SK-N-SH treated with all-trans-retinoic acid at 6 μM for 48 hours (cell line): Measurements from ENCODE around the gene CEP78.

ENCODE experiments used
- ATAC-seq: fragments of 200-7000 bp; cut with Tn5 transposase; 3 replicates; pipeline ENCODE4 v1.9.1; 2020; ENCODE audit warnings: mild to moderate bottlenecking, moderate library complexity
- BACH2 ChIP-seq: fragments of 250-450 bp; sonication (Bioruptor Pico); IDR thresholded peaks from 2 replicates; pipeline ENCODE4 v1.9.0; 2021; ENCODE audit warnings: mild to moderate bottlenecking, borderline replicate concordance
- CSDC2 ChIP-seq: fragments of 250-450 bp; sonication (Bioruptor Pico); IDR thresholded peaks from 2 replicates; pipeline ENCODE4 v1.5.0; 2020; ENCODE audit warnings: mild to moderate bottlenecking, moderate library complexity
- ESRRG ChIP-seq: fragments of 250-450 bp; sonication (Bioruptor Pico); IDR thresholded peaks from 2 replicates; pipeline ENCODE4 v1.6.1; 2021; ENCODE audit warnings: mild to moderate bottlenecking
- GLIS3 ChIP-seq: fragments of 250-450 bp; sonication (Bioruptor Pico); IDR thresholded peaks from 2 replicates; pipeline ENCODE4 v1.5.0; 2020; ENCODE audit warnings: mild to moderate bottlenecking, moderate library complexity
- ISL1 ChIP-seq: fragments of 250-450 bp; sonication (Bioruptor Pico); IDR thresholded peaks from 2 replicates; pipeline ENCODE4 v2.1.2; 2022; ENCODE audit warnings: mild to moderate bottlenecking, moderate library complexity
- OSR1 ChIP-seq: fragments of 250-450 bp; sonication (Bioruptor Pico); IDR thresholded peaks from 2 replicates; pipeline ENCODE4 v1.8.0; 2022; ENCODE audit warnings: moderate library complexity, mild to moderate bottlenecking, inconsistent platforms
- POU6F1 ChIP-seq: fragments of 250-450 bp; sonication (Bioruptor Pico); IDR thresholded peaks from 2 replicates; pipeline ENCODE4 v1.8.0; 2021; ENCODE audit warnings: low read depth, mild to moderate bottlenecking, moderate library complexity, borderline replicate concordance
- PPARA ChIP-seq: fragments of 250-450 bp; sonication (Bioruptor Pico); IDR thresholded peaks from 2 replicates; pipeline ENCODE4 v1.5.0; 2020; ENCODE audit warnings: mild to moderate bottlenecking, borderline replicate concordance
- RARB ChIP-seq: fragments of 250-450 bp; sonication (Bioruptor Pico); IDR thresholded peaks from 2 replicates; pipeline ENCODE4 v1.8.0; 2021; ENCODE audit warnings: mild to moderate bottlenecking, moderate library complexity
- SNAI2 ChIP-seq: fragments of 250-450 bp; sonication (Bioruptor Pico); IDR thresholded peaks from 2 replicates; pipeline ENCODE4 v1.5.0; 2020; ENCODE audit warnings: mild to moderate bottlenecking, moderate library complexity
- TCF4 ChIP-seq: fragments of 250-450 bp; sonication (Bioruptor Pico); IDR thresholded peaks from 2 replicates; pipeline ENCODE4 v1.8.0; 2021; ENCODE audit warnings: mild to moderate bottlenecking, moderate library complexity, borderline replicate concordance
- TOX ChIP-seq: fragments of 250-450 bp; sonication (Bioruptor Pico); IDR thresholded peaks from 2 replicates; pipeline ENCODE4 v1.8.0; 2021; ENCODE audit warnings: mild to moderate bottlenecking, moderate library complexity, borderline replicate concordance
- TSHZ2 ChIP-seq: fragments of 250-450 bp; sonication (Bioruptor Pico); IDR thresholded peaks from 2 replicates; pipeline ENCODE4 v1.5.0; 2020; ENCODE audit warnings: mild to moderate bottlenecking, moderate library complexity
- ZC3H10 ChIP-seq: fragments of 250-450 bp; sonication (Bioruptor Pico); IDR thresholded peaks from 2 replicates; pipeline ENCODE4 v1.5.1; 2021; ENCODE audit warnings: mild to moderate bottlenecking, moderate library complexity
- ZFP3 ChIP-seq: fragments of 250-450 bp; sonication (Bioruptor Pico); IDR thresholded peaks from 2 replicates; pipeline ENCODE4 v1.5.0; 2020; ENCODE audit warnings: mild to moderate bottlenecking, moderate library complexity
- ZFP30 ChIP-seq: fragments of 450-650 bp; formaldehyde crosslinking; IDR thresholded peaks from 2 replicates; pipeline ENCODE4 v1.5.0; 2022; ENCODE audit warnings: mild to moderate bottlenecking, moderate library complexity
- ZNF565 ChIP-seq: fragments of 450-650 bp; formaldehyde crosslinking; conservative IDR thresholded peaks from 2 replicates; pipeline ENCODE4 v1.5.0; 2020; ENCODE audit warnings: low read depth, mild to moderate bottlenecking, moderate library complexity
- ZNF70 ChIP-seq: fragments of 450-650 bp; formaldehyde crosslinking; IDR thresholded peaks from 2 replicates; pipeline ENCODE4 v1.5.0; 2020; ENCODE audit warnings: mild to moderate bottlenecking, moderate library complexity
- ZNF8 ChIP-seq: fragments of 450-650 bp; formaldehyde crosslinking; IDR thresholded peaks from 2 replicates; pipeline ENCODE4 v1.5.0; 2020; ENCODE audit warnings: mild to moderate bottlenecking, moderate library complexity
- TF ChIP-seq, protein P1 (sequence below): fragments of 250-450 bp; sonication (Bioruptor Pico); IDR thresholded peaks from 2 replicates; pipeline ENCODE4 v1.5.1; 2021; ENCODE audit warnings: mild to moderate bottlenecking, moderate library complexity
- TF ChIP-seq, protein P2 (sequence below): fragments of 250-450 bp; sonication (Bioruptor Pico); IDR thresholded peaks from 2 replicates; pipeline ENCODE4 v1.5.1; 2020; ENCODE audit warnings: low read depth, mild to moderate bottlenecking, moderate library complexity
- TF ChIP-seq, protein P3 (sequence below): fragments of 250-450 bp; sonication (Bioruptor Pico); IDR thresholded peaks from 2 replicates; pipeline ENCODE4 v1.8.0; 2020; ENCODE audit warnings: mild to moderate bottlenecking, moderate library complexity, borderline replicate concordance

Gene CEP78

GRCh38 chr9:78306222-78307076 lies 70.6 kb downstream of the CEP78 start:
- TF ChIP-seq TOX (CRISPR knock-in tag) (no peak), BACH2 (CRISPR knock-in tag) (no peak), OSR1 (CRISPR knock-in tag) (no peak), ZFP3 (CRISPR knock-in tag) (no peak), ZNF565 (CRISPR knock-in tag) (no peak), ESRRG (CRISPR knock-in tag) (no peak), CSDC2 (CRISPR knock-in tag) (no peak), TSHZ2 (CRISPR knock-in tag) (no peak), ZFP30 (CRISPR knock-in tag) (no peak), GLIS3 (CRISPR knock-in tag) (no peak), RARB (no peak), ISL1 (CRISPR knock-in tag) (no peak), PPARA (CRISPR knock-in tag) (no peak), ZNF8 (no peak), TCF4 (CRISPR knock-in tag) (no peak), SNAI2 (CRISPR knock-in tag) (no peak)
- TF ChIP-seq, protein P1, sequence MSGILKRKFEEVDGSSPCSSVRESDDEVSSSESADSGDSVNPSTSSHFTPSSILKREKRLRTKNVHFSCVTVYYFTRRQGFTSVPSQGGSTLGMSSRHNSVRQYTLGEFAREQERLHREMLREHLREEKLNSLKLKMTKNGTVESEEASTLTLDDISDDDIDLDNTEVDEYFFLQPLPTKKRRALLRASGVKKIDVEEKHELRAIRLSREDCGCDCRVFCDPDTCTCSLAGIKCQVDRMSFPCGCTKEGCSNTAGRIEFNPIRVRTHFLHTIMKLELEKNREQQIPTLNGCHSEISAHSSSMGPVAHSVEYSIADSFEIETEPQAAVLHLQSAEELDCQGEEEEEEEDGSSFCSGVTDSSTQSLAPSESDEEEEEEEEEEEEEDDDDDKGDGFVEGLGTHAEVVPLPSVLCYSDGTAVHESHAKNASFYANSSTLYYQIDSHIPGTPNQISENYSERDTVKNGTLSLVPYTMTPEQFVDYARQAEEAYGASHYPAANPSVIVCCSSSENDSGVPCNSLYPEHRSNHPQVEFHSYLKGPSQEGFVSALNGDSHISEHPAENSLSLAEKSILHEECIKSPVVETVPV (CRISPR knock-in tag) = no peak
- TF ChIP-seq, protein P2, sequence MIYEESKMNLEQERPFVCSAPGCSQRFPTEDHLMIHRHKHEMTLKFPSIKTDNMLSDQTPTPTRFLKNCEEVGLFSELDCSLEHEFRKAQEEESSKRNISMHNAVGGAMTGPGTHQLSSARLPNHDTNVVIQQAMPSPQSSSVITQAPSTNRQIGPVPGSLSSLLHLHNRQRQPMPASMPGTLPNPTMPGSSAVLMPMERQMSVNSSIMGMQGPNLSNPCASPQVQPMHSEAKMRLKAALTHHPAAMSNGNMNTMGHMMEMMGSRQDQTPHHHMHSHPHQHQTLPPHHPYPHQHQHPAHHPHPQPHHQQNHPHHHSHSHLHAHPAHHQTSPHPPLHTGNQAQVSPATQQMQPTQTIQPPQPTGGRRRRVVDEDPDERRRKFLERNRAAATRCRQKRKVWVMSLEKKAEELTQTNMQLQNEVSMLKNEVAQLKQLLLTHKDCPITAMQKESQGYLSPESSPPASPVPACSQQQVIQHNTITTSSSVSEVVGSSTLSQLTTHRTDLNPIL (CRISPR knock-in tag) = no peak
- TF ChIP-seq, protein P3, sequence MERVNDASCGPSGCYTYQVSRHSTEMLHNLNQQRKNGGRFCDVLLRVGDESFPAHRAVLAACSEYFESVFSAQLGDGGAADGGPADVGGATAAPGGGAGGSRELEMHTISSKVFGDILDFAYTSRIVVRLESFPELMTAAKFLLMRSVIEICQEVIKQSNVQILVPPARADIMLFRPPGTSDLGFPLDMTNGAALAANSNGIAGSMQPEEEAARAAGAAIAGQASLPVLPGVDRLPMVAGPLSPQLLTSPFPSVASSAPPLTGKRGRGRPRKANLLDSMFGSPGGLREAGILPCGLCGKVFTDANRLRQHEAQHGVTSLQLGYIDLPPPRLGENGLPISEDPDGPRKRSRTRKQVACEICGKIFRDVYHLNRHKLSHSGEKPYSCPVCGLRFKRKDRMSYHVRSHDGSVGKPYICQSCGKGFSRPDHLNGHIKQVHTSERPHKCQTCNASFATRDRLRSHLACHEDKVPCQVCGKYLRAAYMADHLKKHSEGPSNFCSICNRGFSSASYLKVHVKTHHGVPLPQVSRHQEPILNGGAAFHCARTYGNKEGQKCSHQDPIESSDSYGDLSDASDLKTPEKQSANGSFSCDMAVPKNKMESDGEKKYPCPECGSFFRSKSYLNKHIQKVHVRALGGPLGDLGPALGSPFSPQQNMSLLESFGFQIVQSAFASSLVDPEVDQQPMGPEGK (CRISPR knock-in tag) = no peak
- no peak for ATAC-seq

- ATAC-seq = no peak; the same call in 2 of the 3 replicates
- TF ChIP-seq SNAI2 (CRISPR knock-in tag) (no peak), ZNF70 (CRISPR knock-in tag) (no peak), TSHZ2 (CRISPR knock-in tag) (no peak), RARB (no peak), ZC3H10 (CRISPR knock-in tag) (no peak), ESRRG (CRISPR knock-in tag) (no peak), OSR1 (CRISPR knock-in tag) (no peak), ISL1 (CRISPR knock-in tag) (no peak), ZFP30 (CRISPR knock-in tag) (no peak), CSDC2 (CRISPR knock-in tag) (no peak), BACH2 (CRISPR knock-in tag) (no peak), POU6F1 (CRISPR knock-in tag) (no peak), ZNF565 (CRISPR knock-in tag) (no peak), TCF4 (CRISPR knock-in tag) (no peak), PPARA (CRISPR knock-in tag) (no peak), TOX (CRISPR knock-in tag) (no peak)
- TF ChIP-seq, protein P2 (CRISPR knock-in tag) = no peak
Measured at GRCh38 chr9:78307360-78307759, 71.5 kb downstream of the CEP78 start.
